KMS-11 (cell line): ENCODE data around the gene TIGAR.

Experiments
- H2AFZ ChIP-seq: fragments of 200-600 bp; sonication (generic); 2 replicates; pipeline ENCODE4 v1.6.1; 2016; ENCODE audit warnings: antibody characterized with exemption, mixed run types, low read depth
- H3K27ac ChIP-seq: fragments of 200-600 bp; sonication (generic); 2 replicates; pipeline ENCODE4 v1.6.1; 2016; ENCODE audit warnings: mild to moderate bottlenecking, mixed run types
- H3K27me3 ChIP-seq: fragments of 200-600 bp; sonication (generic); 2 replicates; pipeline ENCODE4 v1.6.1; 2017; ENCODE audit warnings: mild to moderate bottlenecking, low read depth, mixed run types, moderate library complexity; ENCODE audit not compliant: insufficient read depth
- H3K36me3 ChIP-seq: fragments of 200-600 bp; sonication (generic); 2 replicates; pipeline ENCODE4 v1.6.1; 2017; ENCODE audit warnings: mild to moderate bottlenecking, mixed run types; ENCODE audit not compliant: insufficient read depth
- H3K4me1 ChIP-seq: fragments of 200-600 bp; sonication (generic); 2 replicates; pipeline ENCODE4 v1.6.1; 2016; ENCODE audit warnings: mild to moderate bottlenecking, low read depth, mixed run types; ENCODE audit not compliant: poor library complexity, severe bottlenecking
- H3K4me2 ChIP-seq: fragments of 200-600 bp; sonication (generic); 2 replicates; pipeline ENCODE4 v1.7.0; 2016; ENCODE audit warnings: mild to moderate bottlenecking, mixed run types
- H3K4me3 ChIP-seq: fragments of 200-600 bp; sonication (generic); IDR thresholded peaks from 2 replicates; pipeline ENCODE4 v1.6.1; 2017; ENCODE audit warnings: low read depth, low read length, mixed read lengths; ENCODE audit not compliant: insufficient read depth
- H3K79me2 ChIP-seq: fragments of 200-600 bp; sonication (generic); 2 replicates; pipeline ENCODE4 v1.6.1; 2016; ENCODE audit warnings: low read depth, mixed run types; ENCODE audit not compliant: insufficient read depth
- H3K9ac ChIP-seq: fragments of 200-600 bp; sonication (generic); 2 replicates; pipeline ENCODE4 v1.6.1; 2016; ENCODE audit warnings: mild to moderate bottlenecking, mixed run types
- H4K20me1 ChIP-seq: fragments of 200-600 bp; sonication (generic); 2 replicates; pipeline ENCODE4 v1.6.1; 2016; ENCODE audit warnings: mild to moderate bottlenecking, mixed run types; ENCODE audit not compliant: insufficient read depth
- CTCF ChIP-seq: fragments of 200-600 bp; sonication (generic); conservative IDR thresholded peaks from 2 replicates; pipeline ENCODE4 v1.6.1; 2017; ENCODE audit warnings: low read depth, mild to moderate bottlenecking, antibody characterized with exemption, low read length, moderate library complexity, mixed read lengths

TIGAR gene

GRCh38 chr12:4331842-4332241, 10.8 kb downstream of the TIGAR start:
- Histone ChIP-seq H2AFZ (no peak overlapping the region), H3K9ac (no peak overlapping the region), H3K36me3 (no peaks in the 10 kb centered on the region), H3K79me2 (no peaks in the 10 kb centered on the region), H3K4me3 (no peak overlapping the region), H3K4me2 (no peak overlapping the region), H3K27me3 (no peaks in the 10 kb centered on the region), H4K20me1 (no peaks in the 10 kb centered on the region), H3K4me1 (peaks cover 3% of the 10 kb centered on the region), H3K27ac (no peak overlapping the region)
- no peak for TF ChIP-seq CTCF

- Histone ChIP-seq H4K20me1 (no peaks in the 10 kb centered on the region), H3K4me3 (no peak overlapping the region), H3K4me1 (no peaks in the 10 kb centered on the region), H2AFZ (no peak overlapping the region), H3K36me3 (no peaks in the 10 kb centered on the region), H3K27me3 (no peaks in the 10 kb centered on the region), H3K79me2 (no peaks in the 10 kb centered on the region), H3K9ac (no peak overlapping the region), H3K4me2 (no peak overlapping the region), H3K27ac (no peak overlapping the region)
- no peak for TF ChIP-seq CTCF
Observed at GRCh38 chr12:4346931-4347330, 25.9 kb downstream of the TIGAR start.

GRCh38 chr12:4353785-4354208, 32.8 kb downstream of the TIGAR start:
- no peaks in the 10 kb centered on the region for H3K27me3 ChIP-seq
- H3K36me3 ChIP-seq = no peaks in the 10 kb centered on the region
- no peak overlapping the region for H3K4me3 ChIP-seq
- no peaks in the 10 kb centered on the region for H4K20me1 ChIP-seq
- peak; percentile 35; the same call in 1 of the 2 replicates for TF ChIP-seq CTCF
- H3K79me2 ChIP-seq = no peaks in the 10 kb centered on the region
- H2AFZ ChIP-seq = no peak overlapping the region
- H3K4me2 ChIP-seq = no peak overlapping the region
- no peak overlapping the region for H3K27ac ChIP-seq
- H3K4me1 ChIP-seq = no peaks in the 10 kb centered on the region
- no peak overlapping the region for H3K9ac ChIP-seq

GRCh38 chr12:4355156-4356040, 34.4 kb downstream of the TIGAR start:
- Histone ChIP-seq H3K9ac (no peak overlapping the region), H4K20me1 (no peaks in the 10 kb centered on the region), H3K4me3 (no peak overlapping the region), H3K27ac (no peak overlapping the region), H3K27me3 (no peaks in the 10 kb centered on the region), H3K4me2 (no peak overlapping the region), H3K79me2 (no peaks in the 10 kb centered on the region), H3K36me3 (no peaks in the 10 kb centered on the region), H3K4me1 (no peaks in the 10 kb centered on the region), H2AFZ (no peak overlapping the region)
- TF ChIP-seq CTCF = no peak
